SK-N-DZ (cell line): ENCODE results near the gene GATA2.

Experiments
- DNase-seq: peaks from one replicate; pipeline ENCODE4 v3.0.0-alpha.2; 2015; ENCODE audit warnings: low spot score

The GATA2 gene

GRCh38 chr3:128433837-128434165 lies 59.2 kb downstream of the GATA2 start:
- DNase-seq: no peak

DNA sequence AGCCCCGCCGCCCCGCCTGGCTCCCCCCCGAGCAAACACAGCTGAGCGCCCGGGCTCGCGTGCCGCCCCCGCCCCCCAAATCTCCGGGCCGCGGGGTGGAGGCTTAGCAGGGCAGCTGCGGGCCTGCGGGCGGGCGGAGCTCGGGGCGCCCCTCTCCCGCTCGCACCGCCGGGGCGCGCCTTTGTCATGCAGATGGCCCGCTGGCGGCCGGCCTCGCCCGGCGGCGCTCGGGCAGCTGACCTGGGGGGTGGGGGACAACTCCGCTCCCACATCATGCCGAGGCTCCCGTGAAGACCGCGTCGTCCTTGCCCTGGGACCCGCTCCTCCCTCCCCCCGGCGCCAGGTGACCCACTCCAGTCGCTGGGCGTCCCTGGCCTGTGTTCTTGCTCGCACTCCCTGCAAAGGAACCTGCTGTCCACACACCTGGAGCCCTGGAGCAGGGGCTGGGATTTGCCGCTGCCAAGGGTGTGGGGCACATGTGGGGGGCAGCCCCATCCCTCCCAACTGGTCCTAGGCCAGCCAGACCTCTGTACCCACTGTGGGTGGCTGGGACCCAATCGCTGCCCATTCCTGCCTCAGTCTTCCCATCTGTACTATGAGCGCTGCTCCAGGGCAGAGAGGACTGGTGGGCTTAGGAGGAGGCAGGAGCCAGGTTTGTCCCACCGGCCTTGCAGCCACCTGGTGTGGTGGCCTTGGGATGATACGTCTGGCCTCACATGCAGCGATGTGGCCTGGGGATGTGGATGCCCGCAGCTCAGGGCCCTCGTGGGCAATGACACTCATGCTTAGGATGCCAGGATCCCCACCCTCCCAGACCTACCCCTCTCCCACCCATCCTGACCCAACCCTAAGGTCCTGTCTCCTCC lies 59.8 kb downstream of the GATA2 start:
- DNase-seq: no peak

DNA sequence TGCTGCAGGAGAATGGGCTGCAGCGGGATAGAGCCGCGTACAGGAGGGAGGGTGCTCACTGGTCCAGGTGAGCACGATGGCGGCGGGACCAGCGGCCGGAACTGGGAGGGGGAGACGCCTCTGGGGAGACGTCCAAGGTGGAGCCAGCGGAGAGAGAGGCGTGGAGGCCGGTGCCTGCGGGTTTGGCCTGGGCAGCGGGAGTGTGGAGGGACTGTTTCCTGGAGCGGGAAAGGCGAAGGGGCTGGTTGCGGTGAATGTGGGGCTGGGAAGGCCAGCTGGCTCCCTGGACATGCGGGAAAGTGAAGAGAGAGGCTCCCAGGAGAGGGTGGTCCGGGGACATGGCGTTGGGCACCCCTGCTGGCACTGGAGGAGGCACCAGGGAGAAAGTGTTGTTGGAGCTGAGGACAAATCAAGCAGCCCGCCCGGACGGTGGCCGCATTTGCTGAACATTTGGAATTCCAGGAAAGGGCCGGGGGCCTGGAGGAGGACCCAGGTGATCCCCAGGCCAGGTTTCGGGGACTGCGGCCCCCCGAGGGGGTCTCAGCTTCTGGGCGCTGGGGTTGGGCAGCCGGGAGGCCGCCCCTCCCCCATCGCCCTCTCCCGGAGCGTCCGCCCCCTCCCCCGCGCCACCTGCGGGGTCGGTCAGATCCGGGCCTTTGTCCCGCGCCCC lies 60.6 kb downstream of the GATA2 start:
- DNase-seq: no peak

DNA sequence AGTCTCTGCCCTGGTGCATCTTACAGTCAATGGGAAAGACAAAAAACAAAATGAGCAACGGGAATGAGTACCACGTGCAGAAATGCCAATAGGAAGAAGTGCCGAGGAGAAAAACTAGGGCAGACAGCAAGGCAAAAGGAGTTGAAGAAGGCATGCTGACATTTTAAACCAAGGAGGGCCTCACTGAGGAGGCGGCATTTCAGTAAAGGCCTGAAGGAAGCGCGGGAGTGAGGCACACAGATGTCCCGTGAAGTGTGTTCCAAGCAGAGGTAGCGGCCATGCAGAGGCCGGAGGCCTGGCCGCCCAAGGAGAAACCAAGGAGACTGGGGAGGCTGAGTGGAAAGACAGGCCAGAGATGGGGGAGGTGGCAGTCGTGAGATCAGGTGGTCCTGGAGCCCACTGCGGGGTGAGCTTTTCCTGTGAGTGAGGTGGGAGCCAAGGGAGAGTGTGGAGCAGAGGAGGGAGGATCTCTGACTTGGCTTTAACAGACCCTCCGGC lies 61.1 kb downstream of the GATA2 start:
- DNase-seq: no peak

- DNase-seq: no peak
These were observed 62.3 kb downstream of the GATA2 start for GRCh38 chr3:128430731-128431130.

- no peak for DNase-seq
These were observed 62.7 kb downstream of the GATA2 start for GRCh38 chr3:128430301-128430700.

GRCh38 chr3:128429751-128430150 lies 63.2 kb downstream of the GATA2 start:
- DNase-seq: no peak
